NT2/D1 (cell line): Measurements from ENCODE around the gene SEMA4F.

Experiments used
- YY1 ChIP-seq: IDR thresholded peaks from 2 replicates; pipeline ENCODE4 v1.6.1; 2011; ENCODE audit not compliant: insufficient read length, insufficient read depth
- ZNF274 ChIP-seq: IDR thresholded peaks from 2 replicates; pipeline ENCODE4 v1.6.1; 2011; ENCODE audit warnings: mild to moderate bottlenecking, low read depth, low read length

DNA sequence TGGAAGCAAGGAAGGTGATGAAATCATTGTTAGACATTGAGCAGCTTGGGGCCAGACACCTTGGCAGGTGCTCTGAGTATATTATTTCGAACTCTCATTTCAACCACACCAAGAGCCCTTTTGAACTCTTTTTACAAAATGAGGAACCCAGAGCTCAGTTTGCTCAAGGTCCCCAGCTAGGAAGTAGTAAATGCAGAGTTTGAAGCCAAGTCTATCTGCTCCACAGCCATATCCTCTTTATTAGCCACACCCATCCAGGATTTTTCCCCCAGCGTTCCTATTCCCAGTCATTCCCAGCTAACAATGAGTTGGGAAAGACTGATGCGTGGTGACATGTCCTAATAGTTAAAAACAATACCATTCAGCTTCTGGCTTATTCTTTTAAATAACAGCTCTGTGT, 40.2 kb downstream of the SEMA4F start:
- TF ChIP-seq ZNF274 (no peak), YY1 (no peak)
